Activated CD4-positive, alpha-beta T cell treated with anti-CD3 and anti-CD28 coated beads for 36 hours (primary cell): ENCODE data around the gene PIGW. TPM values are rescaled to one million over a fixed set of nuclear protein-coding genes. Genes with fewer than 3 reads are reported as not detected.

ENCODE experiments used
- ATAC-seq: fragments of 200-7000 bp; cut with Tn5 transposase; one replicate; pipeline ENCODE4 v1.10.0; 2021; ENCODE audit warnings: mild to moderate bottlenecking, moderate library complexity
- CTCF ChIA-PET: fragments of 350-600 bp; sonication (Branson Sonifier 250); formaldehyde crosslinking; loops from one replicate; lab custom pipeline; 2021; ENCODE audit warnings: antibody characterized with exemption; lab: Charles Lee
- POLR2A ChIA-PET: fragments of 350-600 bp; sonication (Branson Sonifier 250); formaldehyde crosslinking; loops from one replicate; lab custom pipeline; 2021; ENCODE audit warnings: antibody characterized with exemption, inconsistent platforms; lab: Charles Lee
- DNase-seq: peaks from one replicate; pipeline ENCODE4 v3.0.0-alpha.2; 2020
- H3K27ac Mint-ChIP-seq: one replicate; pipeline ENCODE4 v1.8.0; 2021; ENCODE audit warnings: mixed read lengths
- H3K27me3 Mint-ChIP-seq: one replicate; pipeline ENCODE4 v1.8.0; 2021; ENCODE audit warnings: mixed read lengths
- H3K36me3 Mint-ChIP-seq: one replicate; pipeline ENCODE4 v1.8.0; 2021; ENCODE audit warnings: low read depth, mixed read lengths
- H3K4me1 Mint-ChIP-seq: one replicate; pipeline ENCODE4 v1.8.0; 2021; ENCODE audit warnings: mixed read lengths
- H3K4me3 Mint-ChIP-seq: one replicate; pipeline ENCODE4 v1.8.0; 2021; ENCODE audit warnings: mild to moderate bottlenecking, moderate library complexity, mixed read lengths
- H3K9me3 Mint-ChIP-seq: one replicate; pipeline ENCODE4 v1.8.0; 2021; ENCODE audit warnings: low read depth, mixed read lengths
- intact Hi-C, 2 experiments: fragments of 100-400 bp; cut with DNase I in 1 of 2; cut with micrococcal nuclease in 1 of 2; formaldehyde crosslinking; loops; one replicate each; pipeline versions ENCODE4 v1.14.2 to v1.15.1; 2022 to 2024; cut with DNase I, micrococcal nuclease
- total RNA-seq, 2 experiments: library from RNA; stranded (reverse); gene quantifications; one replicate each; pipeline ENCODE4 v1.2.3, GENCODE V29; 2021

PIGW gene
- total RNA-seq, 2 experiments from 2014 or later: 11.8 to 13.4 TPM

- CTCF ChIA-PET: interaction anchor here (0.8 to 3.0 kb wide), 7 partner anchors 9 to 63 kb away, joined by 3 to 15 read pairs (median 5); partner anchors contain the start of genes MRM1, MYO19 and PIGW
- intact Hi-C loops: loop anchor here (1.0 to 10.0 kb wide), 11 partner anchors 21 to 1171 kb away; partner anchors contain the start of genes DHRS11 (in 2 of the 2), AATF (in 1 of the 2), ACACA (in 1 of the 2) and AP2B1 (in 1 of the 2)
- no peaks in the 10 kb centered on the region for H3K9me3 Mint-ChIP-seq
Measured at GRCh38 chr17:36545465-36546417, 11.0 kb downstream of the PIGW start.

GRCh38 chr17:36546418-36547093 lies 11.8 kb downstream of the PIGW start:
- Mint-ChIP-seq H3K4me1 (peaks cover 42% of the 10 kb centered on the region), H3K9me3 (no peaks in the 10 kb centered on the region), H3K27ac (peak overlapping the region; percentile 95), H3K27me3 (no peaks in the 10 kb centered on the region), H3K4me3 (peak overlapping the region; percentile 96), H3K36me3 (peaks cover 37% of the 10 kb centered on the region)
- intact Hi-C loops: loop anchor here in 1 of 2 experiments (10.0 kb wide), 1 partner anchor 1172 kb away; the partner anchor contains the start of gene SLFN11
- DNase-seq: no peak
- POLR2A ChIA-PET: interaction anchor here (0.7 to 3.4 kb wide), 2 partner anchors 11 kb away, joined by 3 to 35 read pairs; partner anchors contain the start of genes MYO19 and PIGW
- no peak for ATAC-seq
- CTCF ChIA-PET: interaction anchor here (0.9 to 3.0 kb wide), 6 partner anchors 10 to 63 kb away, joined by 4 to 15 read pairs (median 6); partner anchors contain the start of genes MRM1, MYO19 and PIGW

More at GRCh38 chr17:36545465-36546417, 11.0 kb downstream of the PIGW start:
- Mint-ChIP-seq H3K27me3 (no peaks in the 10 kb centered on the region), H3K4me1 (peaks cover 37% of the 10 kb centered on the region), H3K4me3 (peak overlapping the region; percentile 96), H3K27ac (peak overlapping the region; percentile 95), H3K36me3 (peaks cover 33% of the 10 kb centered on the region)
- DNase-seq (peak; percentile 98), ATAC-seq (peak; percentile 81)
- POLR2A ChIA-PET: interaction anchor here (0.6 to 3.4 kb wide), 3 partner anchors 10 to 55 kb away, joined by 3 to 35 read pairs (median 6); partner anchors contain the start of genes MRM1, MYO19 and PIGW

GRCh38 chr17:36547776-36548175 lies 13.0 kb downstream of the PIGW start:
- ChIA-PET POLR2A (no interaction called here), CTCF (interaction anchor here (1.7 kb wide), 1 partner anchor 11 kb away, joined by 4 read pairs; no protein-coding TSS in a partner anchor)
- Mint-ChIP-seq H3K4me3 (peak overlapping the region; percentile 96), H3K36me3 (peaks cover 41% of the 10 kb centered on the region), H3K4me1 (peaks cover 51% of the 10 kb centered on the region), H3K9me3 (no peaks in the 10 kb centered on the region), H3K27ac (peak overlapping the region; percentile 95), H3K27me3 (no peaks in the 10 kb centered on the region)
- ATAC-seq (no peak), DNase-seq (no peak)
- intact Hi-C loops: loop anchor here in 1 of 2 experiments (10.0 kb wide), 1 partner anchor 1173 kb away; the partner anchor contains the start of gene SLFN11

- Mint-ChIP-seq H3K4me3 (peak overlapping the region; percentile 32), H3K9me3 (no peaks in the 10 kb centered on the region), H3K27me3 (no peaks in the 10 kb centered on the region), H3K4me1 (peaks cover 67% of the 10 kb centered on the region), H3K27ac (peak overlapping the region; percentile 78), H3K36me3 (peaks cover 48% of the 10 kb centered on the region)
- intact Hi-C loops: no loop called here
- ATAC-seq (peak; percentile 30), DNase-seq (peak; percentile 26)
- CTCF ChIA-PET: interaction anchor here (1.0 to 1.6 kb wide), 3 partner anchors 13 to 17 kb away, joined by 3 to 7 read pairs (median 5); partner anchors contain the start of genes MYO19 and PIGW
- POLR2A ChIA-PET: no interaction called here
Measured at GRCh38 chr17:36550491-36551417, 16.0 kb downstream of the PIGW start.

GRCh38 chr17:36553459-36553858 lies 18.7 kb downstream of the PIGW start:
- peak; percentile 18 for ATAC-seq
- Mint-ChIP-seq H3K4me3 (peak overlapping the region; percentile 29), H3K27me3 (no peaks in the 10 kb centered on the region), H3K4me1 (peaks cover 58% of the 10 kb centered on the region), H3K27ac (peak overlapping the region; percentile 69), H3K36me3 (peaks cover 47% of the 10 kb centered on the region), H3K9me3 (no peaks in the 10 kb centered on the region)
- DNase-seq: no peak
- intact Hi-C loops: no loop called here
- ChIA-PET POLR2A (no interaction called here), CTCF (interaction anchor here (1.2 kb wide), 1 partner anchor 11 kb away, joined by 6 read pairs; no protein-coding TSS in a partner anchor)

GRCh38 chr17:36566081-36566480 lies 31.3 kb downstream of the PIGW start:
- H3K27ac Mint-ChIP-seq: peak overlapping the region; percentile 19
- H3K4me3 Mint-ChIP-seq: no peak overlapping the region
- ATAC-seq (no peak), DNase-seq (no peak)
- ChIA-PET CTCF (interaction anchor here (0.6 to 1.6 kb wide), 3 partner anchors 17 to 885 kb away, joined by 3 to 7 read pairs (median 3); no protein-coding TSS in a partner anchor), POLR2A (no interaction called here)
- intact Hi-C loops: no loop called here
- no peaks in the 10 kb centered on the region for H3K27me3 Mint-ChIP-seq
- H3K4me1 Mint-ChIP-seq: peaks cover 12% of the 10 kb centered on the region
- no peaks in the 10 kb centered on the region for H3K9me3 Mint-ChIP-seq
- peaks cover 56% of the 10 kb centered on the region for H3K36me3 Mint-ChIP-seq

- H3K27ac Mint-ChIP-seq: no peak overlapping the region
- no peaks in the 10 kb centered on the region for H3K9me3 Mint-ChIP-seq
- ChIA-PET CTCF (no interaction called here), POLR2A (interaction anchor here (0.6 kb wide), 1 partner anchor 10 kb away, joined by 3 read pairs; no protein-coding TSS in a partner anchor)
- no peaks in the 10 kb centered on the region for H3K27me3 Mint-ChIP-seq
- H3K4me3 Mint-ChIP-seq: no peak overlapping the region
- intact Hi-C loops: no loop called here
- DNase-seq (no peak), ATAC-seq (no peak)
- H3K4me1 Mint-ChIP-seq: peaks cover 6% of the 10 kb centered on the region
- H3K36me3 Mint-ChIP-seq: peaks cover 38% of the 10 kb centered on the region
Measured at GRCh38 chr17:36575028-36575427, 40.2 kb downstream of the PIGW start.

- H3K4me1 Mint-ChIP-seq: peaks cover 6% of the 10 kb centered on the region
- no peak overlapping the region for H3K27ac Mint-ChIP-seq
- intact Hi-C loops: no loop called here
- no peaks in the 10 kb centered on the region for H3K9me3 Mint-ChIP-seq
- CTCF ChIA-PET: interaction anchor here (0.6 to 1.1 kb wide), 2 partner anchors 31 to 1002 kb away, joined by 3 read pairs; no protein-coding TSS in a partner anchor
- H3K36me3 Mint-ChIP-seq: peaks cover 46% of the 10 kb centered on the region
- no peaks in the 10 kb centered on the region for H3K27me3 Mint-ChIP-seq
- DNase-seq: no peak
- no peak for ATAC-seq
- POLR2A ChIA-PET: interaction anchor here (0.7 kb wide), 1 partner anchor 761 kb away, joined by 3 read pairs; no protein-coding TSS in a partner anchor
- H3K4me3 Mint-ChIP-seq: no peak overlapping the region
Measured at GRCh38 chr17:36576793-36577192, 42.0 kb downstream of the PIGW start.

- ATAC-seq: no peak
- Mint-ChIP-seq H3K27ac (no peak overlapping the region), H3K4me1 (peaks cover 3% of the 10 kb centered on the region), H3K36me3 (peaks cover 39% of the 10 kb centered on the region), H3K9me3 (no peaks in the 10 kb centered on the region), H3K4me3 (no peak overlapping the region), H3K27me3 (no peaks in the 10 kb centered on the region)
- intact Hi-C loops: no loop called here
- ChIA-PET POLR2A (no interaction called here), CTCF (interaction anchor here (1.5 kb wide), 1 partner anchor 23 kb away, joined by 4 read pairs; no protein-coding TSS in a partner anchor)
- no peak for DNase-seq
Measured at GRCh38 chr17:36578671-36579070, 43.9 kb downstream of the PIGW start.

GRCh38 chr17:36583787-36584186 lies 49.0 kb downstream of the PIGW start:
- no peaks in the 10 kb centered on the region for H3K4me1 Mint-ChIP-seq
- ATAC-seq (no peak), DNase-seq (no peak)
- H3K27ac Mint-ChIP-seq: no peak overlapping the region
- ChIA-PET CTCF (interaction anchor here (0.9 to 1.2 kb wide), 2 partner anchors 18 to 24 kb away, joined by 3 read pairs; no protein-coding TSS in a partner anchor), POLR2A (no interaction called here)
- H3K27me3 Mint-ChIP-seq: no peaks in the 10 kb centered on the region
- peaks cover 43% of the 10 kb centered on the region for H3K36me3 Mint-ChIP-seq
- H3K4me3 Mint-ChIP-seq: no peak overlapping the region
- H3K9me3 Mint-ChIP-seq: no peaks in the 10 kb centered on the region
- intact Hi-C loops: no loop called here
